B cell (primary cell): ENCODE measurements around the gene SGSH. TPM values are rescaled to one million over a fixed set of nuclear protein-coding genes. Genes with fewer than 3 reads are reported as not detected.

Source experiments
- ATAC-seq: fragments of 200-7000 bp; cut with Tn5 transposase; one replicate; pipeline ENCODE4 v1.10.0; 2021; ENCODE audit warnings: low read depth, mild to moderate bottlenecking, moderate number of reproducible peaks, moderate library complexity
- CTCF ChIA-PET: fragments of 350-600 bp; sonication (Branson Sonifier 250); formaldehyde crosslinking; loops from one replicate; lab custom pipeline; 2021; ENCODE audit warnings: antibody characterized with exemption, inconsistent platforms; lab: Charles Lee
- POLR2A ChIA-PET: fragments of 350-600 bp; sonication (Branson Sonifier 250); formaldehyde crosslinking; loops from one replicate; lab custom pipeline; 2021; ENCODE audit warnings: antibody characterized with exemption; lab: Charles Lee
- DNase-seq: peaks from one replicate; pipeline ENCODE4 v3.0.0; 2013
- H2AFZ ChIP-seq: 2 replicates; pipeline ENCODE4 v1.6.1; 2012; ENCODE audit warnings: mild to moderate bottlenecking, low read depth, low read length; ENCODE audit not compliant: insufficient read depth, poor library complexity, severe bottlenecking
- H3K27ac ChIP-seq, 2 donors: 1 replicate in 1 of 2; 2 replicates in 1 of 2; pipeline ENCODE4 v1.5.1; 2012 to 2013; ENCODE audit warnings: low read length in 2 of 2, mild to moderate bottlenecking in 2 of 2, moderate library complexity in 1 of 2
- H3K27me3 ChIP-seq, 4 experiments: fragments of 200-600 bp in 1 of 4; sonication (generic) in 1 of 4; replicated peaks in 1 of 4; 1 replicate in 2 of 4; 2 replicates in 2 of 4; pipeline versions ENCODE4 v1.6.1 to v1.7.0; 2013 to 2016; ENCODE audit warnings: low read length in 3 of 4, mild to moderate bottlenecking in 2 of 4, mixed read lengths in 1 of 4, moderate library complexity in 1 of 4; ENCODE audit not compliant: insufficient read depth in 4 of 4, control insufficient read depth in 3 of 4; ENCODE audit errors: control extremely low read depth in 1 of 4
- H3K36me3 ChIP-seq, 2 experiments: replicated peaks in 1 of 2; 1 replicate in 1 of 2; 2 replicates in 1 of 2; pipeline versions ENCODE4 v1.6.1 to v1.7.1; 2013; ENCODE audit warnings: low read length in 1 of 2; ENCODE audit not compliant: insufficient read depth in 2 of 2, control insufficient read depth in 1 of 2; ENCODE audit errors: control extremely low read depth in 1 of 2, extremely low read depth in 1 of 2
- H3K4me1 ChIP-seq, 2 donors: fragments of 200-600 bp in 1 of 2; sonication (generic) in 1 of 2; 1 replicate in 1 of 2; 2 replicates in 1 of 2; pipeline versions ENCODE4 v1.5.1 to v1.6.1; 2013 to 2017; ENCODE audit warnings: low read length in 2 of 2; ENCODE audit not compliant: control insufficient read depth in 2 of 2, insufficient read depth in 2 of 2
- H3K4me2 ChIP-seq: replicated peaks from 2 replicates; pipeline ENCODE3; 2012; ENCODE audit warnings: mild to moderate bottlenecking, low read depth, low read length; ENCODE audit not compliant: poor library complexity, severe bottlenecking
- H3K4me3 ChIP-seq, 5 experiments: fragments of 200-600 bp in 1 of 5; sonication (generic) in 1 of 5; 1 replicate in 3 of 5; 2 replicates in 2 of 5; pipeline versions ENCODE4 v1.5.1 to v1.7.0; 2011 to 2016; ENCODE audit warnings: low read length in 4 of 5, mild to moderate bottlenecking in 4 of 5, low read depth in 2 of 5, control low read depth in 1 of 5, moderate library complexity in 1 of 5; ENCODE audit not compliant: insufficient read depth in 1 of 5; ENCODE audit errors: control extremely low read depth in 1 of 5, extremely low read depth in 1 of 5
- H3K79me2 ChIP-seq: fragments of 200-600 bp; sonication (generic); one replicate; pipeline ENCODE4 v1.6.0; 2016; ENCODE audit warnings: low read length; ENCODE audit not compliant: control insufficient read depth, insufficient read depth
- H3K9ac ChIP-seq: fragments of 200-600 bp; sonication (generic); 2 replicates; pipeline ENCODE4 v1.6.1; 2017; ENCODE audit warnings: mild to moderate bottlenecking, low read length, moderate library complexity
- H3K9me3 ChIP-seq, 3 donors: one replicate each; pipeline versions ENCODE4 v1.6.1 to v1.7.1; 2013; ENCODE audit warnings: low read length in 2 of 3; ENCODE audit not compliant: control insufficient read depth in 2 of 3, insufficient read depth in 1 of 3; ENCODE audit errors: control extremely low read depth in 1 of 3
- H4K20me1 ChIP-seq: 2 replicates; pipeline ENCODE4 v1.6.0; 2012; ENCODE audit warnings: mild to moderate bottlenecking, low read length; ENCODE audit not compliant: insufficient read depth, control insufficient read depth, poor library complexity, severe bottlenecking
- H3K27ac Mint-ChIP-seq: one replicate; pipeline ENCODE4 v1.8.0; 2021; ENCODE audit warnings: mixed read lengths
- H3K27me3 Mint-ChIP-seq: one replicate; pipeline ENCODE4 v1.8.0; 2021; ENCODE audit warnings: mixed read lengths
- H3K4me1 Mint-ChIP-seq: one replicate; pipeline ENCODE4 v1.8.0; 2021; ENCODE audit warnings: mixed read lengths
- H3K4me3 Mint-ChIP-seq: one replicate; pipeline ENCODE4 v1.8.0; 2021; ENCODE audit warnings: mixed read lengths
- H3K9me3 Mint-ChIP-seq: one replicate; pipeline ENCODE4 v1.8.0; 2022; ENCODE audit warnings: mixed read lengths; ENCODE audit not compliant: insufficient read depth
- CTCF ChIP-seq: fragments of 200-600 bp; IDR thresholded peaks from one replicate; pipeline ENCODE4 v1.8.0; 2022; ENCODE audit warnings: antibody characterized with exemption, mild to moderate bottlenecking
- EZH2 ChIP-seq: IDR thresholded peaks from 2 replicates; pipeline ENCODE4 v1.6.1; 2012; ENCODE audit warnings: borderline replicate concordance, low read depth, mild to moderate bottlenecking, moderate library complexity, low read length; ENCODE audit not compliant: insufficient read depth, poor library complexity, severe bottlenecking
- WGBS: methylation state at CpG from one replicate; pipeline ENCODE4 v1.1.5; 2013; ENCODE audit warnings: missing lambda C conversion rate; ENCODE audit not compliant: insufficient coverage; 5-methylcytosine and 5-hydroxymethylcytosine counted together
- intact Hi-C: fragments of 100-400 bp; cut with micrococcal nuclease; formaldehyde crosslinking; loops from one replicate; pipeline ENCODE4 v1.10.0; 2022
- polyA plus RNA-seq: library from polyadenylated mRNA; depleted of rRNA; stranded (reverse); fragments of >200 nt; gene quantifications from 2 replicates; pipeline ENCODE4 v1.2.3, GENCODE V29; 2012
- total RNA-seq, 2 donors: library from RNA; stranded (reverse); fragments of 120-200 nt in 1 of 2; gene quantifications; 1 replicate in 1 of 2; 2 replicates in 1 of 2; pipeline versions ENCODE4 v1.2.3 to v1.2.4, GENCODE V29; 2013 to 2022

Gene SGSH
- total and polyA plus RNA-seq, 2 donors (not counting 1 experiment from before 2014, with no cell fraction given): 44.5 to 83.7 TPM

- Histone ChIP-seq H3K79me2 (peaks cover 64% of the 10 kb centered on the region), H4K20me1 (peaks cover 54% of the 10 kb centered on the region), H3K9me3 (no peaks in the 10 kb centered on the region), H3K4me3 (peak overlapping the region; percentile 46 to 99 (median 86)), H3K4me2 (peak overlapping the region; percentile 92), H3K4me1 (peaks cover 35 to 57% of the 10 kb centered on the region in 2 donors), H3K36me3 (peaks cover 3 to 22% of the 10 kb centered on the region in 2 experiments), H3K9ac (peak overlapping the region; percentile 77), H2AFZ (peak overlapping the region; percentile 41), H3K27ac (peak overlapping the region; percentile 86 to 90), H3K27me3 (no peaks in the 10 kb centered on the region)
- POLR2A ChIA-PET: interaction anchor here (0.6 to 1.2 kb wide), 3 partner anchors 9 to 532 kb away, joined by 3 to 4 read pairs (median 3); no protein-coding TSS in a partner anchor
- ATAC-seq (peak; percentile 62), DNase-seq (peak; percentile 92)
- Mint-ChIP-seq H3K4me1 (peaks cover 57% of the 10 kb centered on the region), H3K9me3 (no peaks in the 10 kb centered on the region), H3K27me3 (no peaks in the 10 kb centered on the region), H3K4me3 (peak overlapping the region; percentile 97), H3K27ac (peak overlapping the region; percentile 95)
- 18% methylated on average over 18 of the region's 19 CpGs for WGBS
- intact Hi-C loops: loop anchor here (1.0 to 5.0 kb wide), 6 partner anchors 9 to 1254 kb away; partner anchors contain the start of genes CCDC40, CEP131, GAA and TBC1D16
- TF ChIP-seq CTCF (peak; percentile 37), EZH2 (no peak)
- CTCF ChIA-PET: interaction anchor here (0.6 to 1.7 kb wide), 5 partner anchors 11 to 162 kb away, joined by 3 to 4 read pairs (median 3); partner anchors contain the start of gene GAA
Observed at GRCh38 chr17:80263253-80264204, 43.4 kb upstream of the SGSH start.
